ENCODE results near the gene COL11A2. TPM values are rescaled to one million over a fixed set of nuclear protein-coding genes. Genes with fewer than 3 reads are reported as not detected.

Gene COL11A2
- total and polyA plus RNA-seq, 2 of the 13 experiments (the other 11 are each of a cell fraction or from before 2014, with no cell fraction given): 0.55 TPM

- ChIA-PET POLR2A (no interaction called here), CTCF (ENCODE audit: low intra/inter-chr PET ratio, low total read pairs) (no interaction called here)
- H4K20me1 ChIP-seq (ENCODE audit: insufficient read depth, low read length): no peaks in the 10 kb centered on the region
- 47% methylated on average over 14 of the region's 14 CpGs for WGBS (ENCODE audit: low lambda C conversion rate)
- peaks cover 1 to 23% of the 10 kb centered on the region in 2 experiments; a peak in 1 of 5 replicates for H3K27me3 ChIP-seq (ENCODE audit: control insufficient read depth in 1 of 2, insufficient read depth in 2 of 2, low read length in 2 of 2)
- H3K4me3 ChIP-seq (replicated peaks in 1 of 3; ENCODE audit: insufficient read depth in 1 of 3, low read depth in 2 of 3, low read length in 3 of 3): no peak overlapping the region
- H2AFZ ChIP-seq (ENCODE audit: low read length): no peak overlapping the region
- H3K36me3 ChIP-seq (replicated peaks in 1 of 2; ENCODE audit: control insufficient read depth in 1 of 2, insufficient read depth in 2 of 2, low read length in 2 of 2): no peaks in the 10 kb centered on the region
- TF ChIP-seq ZFP91 (CRISPR knock-in tag; IDR thresholded peaks at IDR 0.05; ENCODE audit: borderline replicate concordance) (no peak), ZNF225 (CRISPR knock-in tag; IDR thresholded peaks at IDR 0.05) (no peak), CEBPB (IDR thresholded peaks at IDR 0.05; ENCODE audit: borderline replicate concordance, low read depth, low read length) (peak; percentile 21; the same call in 1 of the 2 replicates), AKAP8 (CRISPR knock-in tag; IDR thresholded peaks at IDR 0.05) (no peak), ZBTB33 (CRISPR knock-in tag; IDR thresholded peaks at IDR 0.05) (peak; percentile 66; the same call in 1 of the 2 replicates), NFIC (IDR thresholded peaks at IDR 0.05; ENCODE audit: low read length) (no peak), STAT5B (CRISPR knock-in tag; IDR thresholded peaks at IDR 0.05) (no peak), ZNF552 (CRISPR knock-in tag; IDR thresholded peaks at IDR 0.05; ENCODE audit: borderline replicate concordance) (no peak), TFDP1 (CRISPR knock-in tag; IDR thresholded peaks at IDR 0.05; ENCODE audit: borderline replicate concordance) (no peak)
- no TSS peak for BruUV-seq (replicated peaks)
- no peaks in the 10 kb centered on the region for H3K79me2 ChIP-seq (ENCODE audit: insufficient read depth, low read length)
- ATAC-seq: no peak
- no peak overlapping the region for H3K4me2 ChIP-seq (ENCODE audit: low read depth, low read length)
- no peak overlapping the region for H3K9ac ChIP-seq (ENCODE audit: insufficient read depth, low read depth, low read length)
- intact Hi-C loops (cut with micrococcal nuclease; ENCODE audit: unreplicated experiment) (no loop called here), in situ Hi-C loops (cut with HindIII; ENCODE audit: extremely low pct_ligation_motif_present, low pct_unique_long_range_greater_than_20kb) (no loop called here)
- no peak overlapping the region for H3K27ac ChIP-seq (ENCODE audit: extremely low read length, insufficient read depth, low read length)
- FAIRE-seq: no peak
- H3K9me3 ChIP-seq (ENCODE audit: low read length): no peaks in the 10 kb centered on the region
- no peak for DNase-seq (ENCODE audit: low spot score)
- 0 out of 2 replicates have a peak, but pooled peaks cover 6% of the 10 kb centered on the region for H3K4me1 ChIP-seq (ENCODE audit: insufficient read depth, low read length)
These were observed 49.0 kb downstream of the COL11A2 start for GRCh38 chr6:33143113-33143770.
